Left renal cortex interstitium (tissue), 4 donors: ENCODE data around the gene ZNF185. TPM values are rescaled to one million over a fixed set of nuclear protein-coding genes. Genes with fewer than 3 reads are reported as not detected.

Source experiments
- DNase-seq, 4 donors: peaks; one replicate each; pipeline ENCODE4 v3.0.0-alpha.2; 2013; ENCODE audit warnings: low read depth in 4 of 4, low spot score in 2 of 4, missing footprints in 1 of 4
- polyA plus RNA-seq, 4 donors: library from polyadenylated mRNA; unstranded; fragments of 120-200 nt; gene quantifications; one replicate each; pipeline ENCODE4 v1.2.1, GENCODE V29; 2013; ENCODE audit not compliant: insufficient read length in 4 of 4

Gene ZNF185
- polyA plus RNA-seq, 4 donors, result 39.3 to 50.8 (median 43.5) TPM

DNA sequence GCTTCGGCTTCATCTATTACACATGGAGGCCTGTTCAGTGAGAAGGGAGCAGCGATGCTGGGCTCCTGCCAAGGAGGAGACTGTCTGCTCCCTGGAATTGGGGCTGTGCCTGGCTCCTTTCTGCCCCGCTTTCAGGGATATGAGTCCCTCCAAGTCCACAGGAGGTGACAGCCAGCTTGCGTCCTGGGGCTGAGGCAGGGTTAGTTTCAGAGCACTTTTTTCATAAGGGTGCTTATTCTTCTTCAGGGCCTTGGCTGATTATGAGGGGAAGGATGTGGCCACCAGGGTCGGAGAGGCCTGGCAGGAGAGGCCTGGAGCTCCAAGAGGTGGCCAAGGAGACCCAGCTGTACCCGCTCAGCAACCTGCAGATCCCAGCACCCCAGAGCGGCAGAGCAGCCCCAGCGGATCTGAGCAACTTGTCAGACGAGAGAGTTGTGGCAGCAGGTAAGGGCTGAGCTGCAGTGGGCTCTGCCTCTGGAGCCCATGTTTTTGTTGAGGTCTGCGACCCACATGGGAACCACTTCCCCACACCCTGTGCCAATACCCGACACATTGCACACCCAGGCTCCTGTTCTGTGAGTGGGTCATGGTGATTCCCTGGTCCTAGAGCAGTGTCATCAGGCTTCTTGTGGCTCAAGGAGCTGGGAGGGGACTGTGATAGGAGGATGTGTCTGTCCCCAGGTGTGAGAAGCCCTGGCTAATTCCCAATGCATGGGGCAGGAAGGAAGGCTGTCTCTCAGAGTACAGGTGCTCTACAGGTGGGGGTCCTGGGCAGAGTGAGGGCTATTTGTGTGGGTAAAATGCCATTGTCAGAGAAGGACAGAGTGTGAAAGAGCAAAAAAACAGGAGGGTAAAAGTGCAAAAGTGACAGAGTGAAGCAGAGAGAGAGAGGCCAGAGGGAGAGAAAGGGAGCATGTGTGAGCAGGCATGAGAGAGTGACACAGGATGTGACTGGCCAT lies 47.4 kb downstream of the ZNF185 start:
- no peak for DNase-seq

DNA sequence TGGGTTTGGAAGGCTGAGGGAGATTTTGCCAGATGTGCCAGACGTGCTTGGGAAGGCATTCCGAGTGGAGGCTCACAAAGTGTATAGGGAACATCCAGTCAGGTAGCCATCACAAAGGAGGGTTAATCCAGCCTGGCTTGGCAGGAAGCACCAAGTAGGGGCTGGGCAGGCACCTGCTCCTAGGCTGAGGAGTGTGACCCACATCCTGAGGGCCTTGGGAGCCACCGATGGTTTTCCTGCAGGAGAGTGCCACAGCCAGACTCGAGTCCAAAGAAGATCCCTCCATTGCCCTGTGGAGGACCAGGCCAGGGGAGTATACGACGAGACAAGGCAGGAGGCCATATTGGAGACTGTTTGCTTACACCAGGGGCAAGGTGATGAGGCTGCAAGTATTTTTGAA lies 48.8 kb downstream of the ZNF185 start:
- no peak for DNase-seq

Other genes with a start within 250 kb of the ZNF185 start
- not detected for gene MAGEA3, start 199.3 kb upstream of the ZNF185 start, polyA plus RNA-seq
- not detected for gene CSAG2, start 188.8 kb upstream of the ZNF185 start, polyA plus RNA-seq
- not detected for gene MAGEA2B, start 183.4 kb upstream of the ZNF185 start, polyA plus RNA-seq
- not detected for gene CSAG1, start 164.3 kb upstream of the ZNF185 start, polyA plus RNA-seq
- not detected for gene MAGEA12, start 164.3 kb upstream of the ZNF185 start, polyA plus RNA-seq
- not detected for gene MAGEA2, start 144.2 kb upstream of the ZNF185 start, polyA plus RNA-seq
- gene CSAG3, start 138.8 kb upstream of the ZNF185 start, polyA plus RNA-seq, result not detected
- gene MAGEA6, start 128.4 kb upstream of the ZNF185 start, polyA plus RNA-seq, result not detected
- gene CETN2, start 67.3 kb upstream of the ZNF185 start, polyA plus RNA-seq, result 100 to 1,000 TPM; 106 to 131 (median 114) TPM
- 10 to 100 TPM; 26.2 to 32.1 (median 28.7) TPM for gene NSDHL, start 67.0 kb upstream of the ZNF185 start, polyA plus RNA-seq
- gene PNMA5, start 96.0 kb downstream of the ZNF185 start, polyA plus RNA-seq, result under 1 TPM; 0.10 to 0.47 (median 0.30) TPM
- gene PNMA3, start 158.4 kb downstream of the ZNF185 start, polyA plus RNA-seq, result 10 to 100 TPM; 16.9 to 36.8 (median 28.6) TPM
- 10 to 100 TPM in 3 of 4 donors, 1 to 10 TPM in 1; 8.0 to 13.9 (median 11.5) TPM for gene PNMA6A, start 174.4 kb downstream of the ZNF185 start, polyA plus RNA-seq